PC-3 (cell line): ENCODE measurements around the gene AMELX. TPM values are rescaled to one million over a fixed set of nuclear protein-coding genes. Genes with fewer than 3 reads are reported as not detected.

Experiments used
- ATAC-seq: fragments of 200-7000 bp; cut with Tn5 transposase; 2 replicates; pipeline ENCODE4 v1.9.1; 2020; ENCODE audit warnings: mild to moderate bottlenecking, moderate library complexity
- BruUV-seq: library from RNA; stranded (reverse); fragments of 400-500 nt; replicated peaks from 2 replicates; lab custom pipeline; 2021; lab: Mats Ljungman, UMichigan
- CTCF ChIA-PET: fragments of 300-600 bp; sonication (Branson Sonifier 250); formaldehyde crosslinking; loops from one replicate; lab custom pipeline; 2022; ENCODE audit warnings: antibody characterized with exemption; lab: Charles Lee
- POLR2A ChIA-PET: fragments of 300-600 bp; sonication (Branson Sonifier 250); formaldehyde crosslinking; loops from one replicate; lab custom pipeline; 2022; ENCODE audit warnings: antibody characterized with exemption; ENCODE audit not compliant: unreplicated experiment; lab: Charles Lee
- DNase-seq: peaks from one replicate; pipeline ENCODE4 v3.0.0-alpha.2; 2015
- H2AFZ ChIP-seq: fragments of 300-600 bp; sonication (generic); 2 replicates; pipeline ENCODE4 v1.6.0; 2016; ENCODE audit warnings: antibody characterized with exemption, low read length
- H3F3A ChIP-seq: fragments of 300-600 bp; sonication (generic); one replicate; pipeline ENCODE4 v1.6.0; 2017; ENCODE audit warnings: antibody characterized with exemption, low read length, control low read depth, mild to moderate bottlenecking; ENCODE audit not compliant: unreplicated experiment
- H3K27ac ChIP-seq: fragments of 300-600 bp; sonication (generic); 2 replicates; pipeline ENCODE4 v1.5.1; 2016; ENCODE audit warnings: mild to moderate bottlenecking, low read length
- H3K27me3 ChIP-seq: fragments of 300-600 bp; sonication (generic); 2 replicates; pipeline ENCODE4 v1.6.1; 2016; ENCODE audit warnings: low read length, mixed read lengths
- H3K36me3 ChIP-seq: fragments of 300-600 bp; sonication (generic); 2 replicates; pipeline ENCODE4 v1.6.1; 2016; ENCODE audit warnings: low read depth, mixed run types, low read length, mixed read lengths
- H3K4me1 ChIP-seq: fragments of 300-600 bp; sonication (generic); 2 replicates; pipeline ENCODE4 v1.5.1; 2016; ENCODE audit warnings: low read length; ENCODE audit not compliant: insufficient read depth
- H3K4me2 ChIP-seq: fragments of 300-600 bp; sonication (generic); 2 replicates; pipeline ENCODE4 v1.6.0; 2016; ENCODE audit warnings: low read length
- H3K4me3 ChIP-seq: fragments of 300-600 bp; sonication (generic); 2 replicates; pipeline ENCODE4 v1.5.1; 2016; ENCODE audit warnings: mild to moderate bottlenecking, low read length, mixed read lengths
- H3K79me2 ChIP-seq: fragments of 300-600 bp; sonication (generic); 2 replicates; pipeline ENCODE4 v1.6.1; 2017; ENCODE audit warnings: low read length, mixed read lengths
- H3K9ac ChIP-seq: fragments of 300-600 bp; sonication (generic); 2 replicates; pipeline ENCODE4 v1.6.0; 2016; ENCODE audit warnings: mild to moderate bottlenecking, low read length
- H3K9me2 ChIP-seq: fragments of 300-600 bp; sonication (generic); replicated peaks from 2 replicates; pipeline ENCODE4 v1.6.1; 2016; ENCODE audit warnings: mixed run types, low read length, mixed read lengths
- H3K9me3 ChIP-seq: fragments of 300-600 bp; sonication (generic); 2 replicates; pipeline ENCODE4 v1.6.1; 2016; ENCODE audit warnings: low read length, mixed read lengths
- H4K20me1 ChIP-seq: fragments of 300-600 bp; sonication (generic); 2 replicates; pipeline ENCODE4 v1.6.1; 2016; ENCODE audit warnings: low read length, mixed read lengths
- EZH2 ChIP-seq: fragments of 300-600 bp; sonication (generic); IDR thresholded peaks from one replicate; pipeline ENCODE4 v1.6.1; 2017; ENCODE audit warnings: antibody characterized with exemption, mild to moderate bottlenecking, low read length; ENCODE audit not compliant: unreplicated experiment
- EZH2phosphoT487 ChIP-seq: fragments of 300-600 bp; sonication (generic); IDR thresholded peaks from 2 replicates; pipeline ENCODE4 v1.6.1; 2018; ENCODE audit warnings: mild to moderate bottlenecking, antibody characterized with exemption, low read length, borderline replicate concordance
- intact Hi-C: fragments of 100-400 bp; cut with micrococcal nuclease; formaldehyde crosslinking; loops from 2 replicates; pipeline ENCODE4 v1.9.0; 2023
- total RNA-seq: library from RNA; depleted of rRNA; stranded (reverse); fragments of >200 nt; gene quantifications from 2 replicates; pipeline ENCODE4 v1.2.3, GENCODE V29; 2014
- TF ChIP-seq, protein P1 (sequence below): fragments of 300-600 bp; sonication (generic); conservative IDR thresholded peaks from 2 replicates; pipeline ENCODE4 v1.5.1; 2017; ENCODE audit warnings: antibody characterized with exemption, low read depth, mild to moderate bottlenecking, low read length

AMELX gene
- total RNA-seq, 1 experiment from 2014 or later: not detected

DNA sequence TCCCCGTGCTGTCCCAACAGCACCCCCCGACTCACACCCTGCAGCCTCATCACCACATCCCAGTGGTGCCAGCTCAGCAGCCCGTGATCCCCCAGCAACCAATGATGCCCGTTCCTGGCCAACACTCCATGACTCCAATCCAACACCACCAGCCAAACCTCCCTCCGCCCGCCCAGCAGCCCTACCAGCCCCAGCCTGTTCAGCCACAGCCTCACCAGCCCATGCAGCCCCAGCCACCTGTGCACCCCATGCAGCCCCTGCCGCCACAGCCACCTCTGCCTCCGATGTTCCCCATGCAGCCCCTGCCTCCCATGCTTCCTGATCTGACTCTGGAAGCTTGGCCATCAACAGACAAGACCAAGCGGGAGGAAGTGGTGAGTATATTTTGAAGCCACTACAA, 5.4 kb downstream of the AMELX start:
- Histone ChIP-seq H3K27me3 (no peaks in the 10 kb centered on the region), H3F3A (no peaks in the 10 kb centered on the region), H3K36me3 (no peaks in the 10 kb centered on the region), H3K79me2 (no peaks in the 10 kb centered on the region), H2AFZ (no peak overlapping the region), H3K9me3 (no peaks in the 10 kb centered on the region), H4K20me1 (no peaks in the 10 kb centered on the region), H3K27ac (no peak overlapping the region), H3K4me3 (no peak overlapping the region), H3K4me2 (no peak overlapping the region), H3K9ac (no peak overlapping the region), H3K4me1 (no peaks in the 10 kb centered on the region), H3K9me2 (no peaks in the 10 kb centered on the region)
- ATAC-seq (no peak), DNase-seq (no peak)
- TF ChIP-seq EZH2phosphoT487 (no peak), EZH2 (no peak)
- TF ChIP-seq, protein P1, sequence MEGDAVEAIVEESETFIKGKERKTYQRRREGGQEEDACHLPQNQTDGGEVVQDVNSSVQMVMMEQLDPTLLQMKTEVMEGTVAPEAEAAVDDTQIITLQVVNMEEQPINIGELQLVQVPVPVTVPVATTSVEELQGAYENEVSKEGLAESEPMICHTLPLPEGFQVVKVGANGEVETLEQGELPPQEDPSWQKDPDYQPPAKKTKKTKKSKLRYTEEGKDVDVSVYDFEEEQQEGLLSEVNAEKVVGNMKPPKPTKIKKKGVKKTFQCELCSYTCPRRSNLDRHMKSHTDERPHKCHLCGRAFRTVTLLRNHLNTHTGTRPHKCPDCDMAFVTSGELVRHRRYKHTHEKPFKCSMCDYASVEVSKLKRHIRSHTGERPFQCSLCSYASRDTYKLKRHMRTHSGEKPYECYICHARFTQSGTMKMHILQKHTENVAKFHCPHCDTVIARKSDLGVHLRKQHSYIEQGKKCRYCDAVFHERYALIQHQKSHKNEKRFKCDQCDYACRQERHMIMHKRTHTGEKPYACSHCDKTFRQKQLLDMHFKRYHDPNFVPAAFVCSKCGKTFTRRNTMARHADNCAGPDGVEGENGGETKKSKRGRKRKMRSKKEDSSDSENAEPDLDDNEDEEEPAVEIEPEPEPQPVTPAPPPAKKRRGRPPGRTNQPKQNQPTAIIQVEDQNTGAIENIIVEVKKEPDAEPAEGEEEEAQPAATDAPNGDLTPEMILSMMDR: no peak
- POLR2A ChIA-PET: no interaction called here
- CTCF ChIA-PET: no interaction called here
- BruUV-seq: no TSS peak
- intact Hi-C loops: no loop called here

- no peaks in the 10 kb centered on the region for H3K36me3 ChIP-seq
- H2AFZ ChIP-seq: no peak overlapping the region
- H3K9me2 ChIP-seq: no peaks in the 10 kb centered on the region
- no peaks in the 10 kb centered on the region for H3K79me2 ChIP-seq
- ChIA-PET POLR2A (no interaction called here), CTCF (interaction anchor here (0.6 kb wide), 2 partner anchors 141 to 549 kb away, joined by 4 to 8 read pairs; no protein-coding TSS in a partner anchor)
- TF ChIP-seq EZH2phosphoT487 (no peak), EZH2 (no peak)
- TF ChIP-seq, protein P1: no peak
- no peak overlapping the region for H3K9ac ChIP-seq
- no peaks in the 10 kb centered on the region for H3F3A ChIP-seq
- H3K9me3 ChIP-seq: no peaks in the 10 kb centered on the region
- no peak overlapping the region for H3K27ac ChIP-seq
- H3K4me3 ChIP-seq: no peak overlapping the region
- no peak overlapping the region for H3K4me2 ChIP-seq
- BruUV-seq: no TSS peak
- H3K27me3 ChIP-seq: no peaks in the 10 kb centered on the region
- no peaks in the 10 kb centered on the region for H3K4me1 ChIP-seq
- H4K20me1 ChIP-seq: no peaks in the 10 kb centered on the region
- intact Hi-C loops: no loop called here
- ATAC-seq (no peak), DNase-seq (no peak)
Measured at GRCh38 chrX:11304829-11305228, 11.6 kb downstream of the AMELX start.

DNA sequence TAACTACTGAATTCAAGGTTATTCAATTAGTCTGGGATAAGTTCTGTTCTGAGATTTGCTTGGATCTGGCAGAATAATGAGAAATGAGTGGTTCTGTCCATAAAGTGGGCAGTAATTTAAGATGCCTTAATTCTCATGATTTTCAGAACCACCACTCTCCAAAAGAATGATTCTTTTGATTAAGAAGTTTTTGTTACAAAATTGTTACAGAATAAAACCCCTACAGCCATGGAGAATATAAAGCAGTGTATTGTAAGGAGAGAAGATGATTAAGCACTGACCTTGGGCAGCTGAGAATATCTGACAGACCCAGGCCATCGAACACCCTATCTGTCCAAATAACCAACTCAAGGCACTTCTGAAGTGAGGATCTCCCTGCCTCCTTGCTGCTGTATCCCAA, 12.4 kb downstream of the AMELX start:
- ChIA-PET CTCF (no interaction called here), POLR2A (no interaction called here)
- Histone ChIP-seq H3K27me3 (no peaks in the 10 kb centered on the region), H3K4me1 (no peaks in the 10 kb centered on the region), H3K9me3 (no peaks in the 10 kb centered on the region), H3F3A (no peaks in the 10 kb centered on the region), H4K20me1 (no peaks in the 10 kb centered on the region), H2AFZ (no peak overlapping the region), H3K4me2 (no peak overlapping the region), H3K27ac (no peak overlapping the region), H3K9me2 (no peaks in the 10 kb centered on the region), H3K4me3 (no peak overlapping the region), H3K79me2 (no peaks in the 10 kb centered on the region), H3K9ac (no peak overlapping the region), H3K36me3 (no peaks in the 10 kb centered on the region)
- no TSS peak for BruUV-seq
- intact Hi-C loops: no loop called here
- DNase-seq: no peak
- ATAC-seq: no peak
- no peak for TF ChIP-seq EZH2
- TF ChIP-seq EZH2phosphoT487: no peak
- TF ChIP-seq, protein P1: no peak
